Neutrophil (primary cell): Measurements from ENCODE around the gene ZNF783.

ENCODE experiments used
- H3K27ac ChIP-seq: fragments of 200-600 bp; sonication (generic); 2 replicates; pipeline ENCODE4 v1.5.1; 2016; ENCODE audit warnings: mild to moderate bottlenecking, moderate library complexity
- H3K27me3 ChIP-seq: fragments of 200-600 bp; sonication (generic); 2 replicates; pipeline ENCODE4 v1.6.0; 2016; ENCODE audit warnings: mild to moderate bottlenecking
- H3K36me3 ChIP-seq: fragments of 200-600 bp; sonication (generic); 2 replicates; pipeline ENCODE4 v1.5.1; 2017
- H3K4me1 ChIP-seq, 2 experiments: fragments of 200-600 bp in 1 of 2; sonication (generic) in 1 of 2; 1 replicate in 1 of 2; 2 replicates in 1 of 2; pipeline versions ENCODE4 v1.5.1 to v1.6.1; 2013 to 2016; ENCODE audit warnings: low read depth in 1 of 2, low read length in 1 of 2, mild to moderate bottlenecking in 1 of 2, moderate library complexity in 1 of 2; ENCODE audit not compliant: control insufficient read depth in 1 of 2, insufficient read depth in 1 of 2
- H3K4me3 ChIP-seq, 2 experiments: fragments of 200-600 bp in 1 of 2; sonication (generic) in 1 of 2; 1 replicate in 1 of 2; 2 replicates in 1 of 2; pipeline ENCODE4 v1.5.1; 2013 to 2016; ENCODE audit warnings: low read depth in 1 of 2, low read length in 1 of 2, mild to moderate bottlenecking in 1 of 2, moderate library complexity in 1 of 2
- H3K9me3 ChIP-seq: fragments of 200-600 bp; sonication (generic); 2 replicates; pipeline ENCODE4 v1.5.1; 2016
- CTCF ChIP-seq: fragments of 200-600 bp; sonication (generic); IDR thresholded peaks from 2 replicates; pipeline ENCODE4 v1.5.1; 2016; ENCODE audit warnings: antibody characterized with exemption

Gene ZNF783

GRCh38 chr7:149285603-149286002, 23.6 kb downstream of the ZNF783 start:
- H3K27ac ChIP-seq = no peak overlapping the region
- H3K4me3 ChIP-seq = peak overlapping the region; percentile 48 to 70
- no peaks in the 10 kb centered on the region for H3K36me3 ChIP-seq
- no peak for TF ChIP-seq CTCF
- peaks cover 34% of the 10 kb centered on the region for H3K27me3 ChIP-seq
- H3K9me3 ChIP-seq = no peaks in the 10 kb centered on the region
- H3K4me1 ChIP-seq = peaks cover 15 to 16% of the 10 kb centered on the region in 2 experiments

GRCh38 chr7:149286811-149287400, 24.9 kb downstream of the ZNF783 start:
- Histone ChIP-seq H3K4me1 (peaks cover 15 to 16% of the 10 kb centered on the region in 2 experiments), H3K27ac (no peak overlapping the region), H3K27me3 (peaks cover 34% of the 10 kb centered on the region), H3K4me3 (no peak overlapping the region), H3K9me3 (no peaks in the 10 kb centered on the region), H3K36me3 (no peaks in the 10 kb centered on the region)
- no peak for TF ChIP-seq CTCF

GRCh38 chr7:149287622-149288021, 25.6 kb downstream of the ZNF783 start:
- H3K27ac ChIP-seq = no peak overlapping the region
- H3K4me3 ChIP-seq = no peak overlapping the region
- H3K9me3 ChIP-seq = no peaks in the 10 kb centered on the region
- H3K36me3 ChIP-seq = no peaks in the 10 kb centered on the region
- peaks cover 15 to 16% of the 10 kb centered on the region in 2 experiments for H3K4me1 ChIP-seq
- no peak for TF ChIP-seq CTCF
- peaks cover 34% of the 10 kb centered on the region for H3K27me3 ChIP-seq

GRCh38 chr7:149289262-149289661, 27.3 kb downstream of the ZNF783 start:
- no peaks in the 10 kb centered on the region for H3K36me3 ChIP-seq

GRCh38 chr7:149289856-149290255, 27.9 kb downstream of the ZNF783 start:
- Histone ChIP-seq H3K36me3 (no peaks in the 10 kb centered on the region), H3K9me3 (no peaks in the 10 kb centered on the region), H3K27ac (no peak overlapping the region), H3K4me3 (no peak overlapping the region), H3K4me1 (peaks cover 12% of the 10 kb centered on the region in 2 experiments), H3K27me3 (peaks cover 22% of the 10 kb centered on the region)
- no peak for TF ChIP-seq CTCF

More at GRCh38 chr7:149289262-149289661, 27.3 kb downstream of the ZNF783 start:
- H3K4me1 ChIP-seq = peaks cover 15 to 16% of the 10 kb centered on the region in 2 experiments
- peaks cover 28% of the 10 kb centered on the region for H3K27me3 ChIP-seq
- H3K9me3 ChIP-seq = no peaks in the 10 kb centered on the region
- no peak overlapping the region for H3K27ac ChIP-seq
- no peak overlapping the region for H3K4me3 ChIP-seq
- TF ChIP-seq CTCF = no peak
